ENCODE results near the gene TMSB10. TPM values are rescaled to one million over a fixed set of nuclear protein-coding genes. Genes with fewer than 3 reads are reported as not detected.
A peak's percentile ranks its signal among the peaks of the same experiment; 100 is the strongest.

The TMSB10 gene
- total RNA-seq, 4 donors from 2014 or later: 2,816 to 4,346 (median 4,048) TPM

- TF ChIP-seq CTCF (IDR thresholded peaks at IDR 0.05): no peak
- ATAC-seq (ENCODE audit: low FRiP score) (peak; percentile 30), DNase-seq (ENCODE audit: low spot score) (no peak)
Observed at GRCh38 chr2:84880645-84881521, 24.6 kb upstream of the TMSB10 start, which contains the start of gene TRABD2A. Gene TRABD2A (minus strand): TSS chr2:84881084. CDS start chr2:84881039, 45 bp downstream.

DNA sequence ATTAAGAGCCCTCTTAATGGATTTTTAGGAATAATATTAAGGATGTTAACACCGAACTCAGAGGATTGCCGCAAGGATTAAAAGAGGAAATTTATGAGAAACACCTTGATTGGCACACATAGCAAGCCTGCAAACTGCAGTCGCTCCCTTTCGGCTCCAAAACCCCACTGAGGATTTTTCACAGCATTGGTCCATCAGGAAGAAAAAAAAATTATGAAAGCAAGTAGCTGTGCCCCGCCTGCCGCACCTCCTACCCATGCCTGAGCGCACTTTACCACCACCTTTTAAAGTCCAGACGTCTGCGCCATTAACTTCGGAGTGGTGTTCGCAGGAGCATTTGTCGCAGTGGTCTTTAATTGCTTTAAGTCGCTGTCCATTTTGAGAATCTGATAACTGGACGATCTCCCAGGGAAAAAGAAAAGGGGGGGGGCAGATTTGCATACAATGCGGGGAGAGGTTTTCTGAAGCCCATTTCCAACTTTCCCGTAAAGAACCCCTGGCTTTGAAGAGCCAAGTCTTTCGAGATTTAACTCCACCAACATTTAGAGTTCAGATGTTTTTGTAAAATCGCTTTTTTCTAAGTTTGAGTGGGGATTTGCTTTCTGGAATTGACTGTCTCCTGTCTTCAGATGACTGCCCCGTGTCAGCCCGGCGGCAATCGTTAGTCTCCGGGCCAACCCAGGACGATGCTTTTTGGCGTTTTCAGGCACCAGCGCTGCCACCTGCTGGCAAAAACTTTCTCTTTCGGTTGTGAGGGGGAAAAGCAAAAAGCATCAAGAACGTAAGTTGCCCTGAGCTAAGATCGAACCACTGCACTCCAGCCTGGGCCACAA, 23.7 kb upstream of the TMSB10 start:
- peak; percentile 79 for ATAC-seq (ENCODE audit: low FRiP score)
- DNase-seq (ENCODE audit: low spot score): peak; percentile 67
- peak in 1 of 3 donors; percentile 52 for TF ChIP-seq CTCF (IDR thresholded peaks at IDR 0.05)

DNA sequence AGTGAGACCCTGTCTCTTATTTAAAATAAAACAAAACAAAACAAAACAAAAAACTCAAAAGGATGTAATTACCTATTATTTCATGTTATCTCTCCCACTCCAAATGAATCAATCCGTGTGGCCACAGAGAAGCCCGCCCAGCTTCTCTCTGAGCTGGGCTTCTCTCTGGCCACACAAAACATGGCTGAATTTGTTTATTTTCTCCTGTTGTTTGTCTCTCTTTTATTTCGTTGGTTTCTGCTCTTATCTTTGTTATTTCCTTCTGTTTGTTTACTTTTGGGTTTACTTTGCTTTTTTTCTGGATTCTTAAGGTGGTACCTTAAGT, 23.1 kb upstream of the TMSB10 start:
- no peak for TF ChIP-seq CTCF (IDR thresholded peaks at IDR 0.05)
- no peak for DNase-seq (ENCODE audit: low spot score)
- no peak for ATAC-seq (ENCODE audit: low FRiP score)

DNA sequence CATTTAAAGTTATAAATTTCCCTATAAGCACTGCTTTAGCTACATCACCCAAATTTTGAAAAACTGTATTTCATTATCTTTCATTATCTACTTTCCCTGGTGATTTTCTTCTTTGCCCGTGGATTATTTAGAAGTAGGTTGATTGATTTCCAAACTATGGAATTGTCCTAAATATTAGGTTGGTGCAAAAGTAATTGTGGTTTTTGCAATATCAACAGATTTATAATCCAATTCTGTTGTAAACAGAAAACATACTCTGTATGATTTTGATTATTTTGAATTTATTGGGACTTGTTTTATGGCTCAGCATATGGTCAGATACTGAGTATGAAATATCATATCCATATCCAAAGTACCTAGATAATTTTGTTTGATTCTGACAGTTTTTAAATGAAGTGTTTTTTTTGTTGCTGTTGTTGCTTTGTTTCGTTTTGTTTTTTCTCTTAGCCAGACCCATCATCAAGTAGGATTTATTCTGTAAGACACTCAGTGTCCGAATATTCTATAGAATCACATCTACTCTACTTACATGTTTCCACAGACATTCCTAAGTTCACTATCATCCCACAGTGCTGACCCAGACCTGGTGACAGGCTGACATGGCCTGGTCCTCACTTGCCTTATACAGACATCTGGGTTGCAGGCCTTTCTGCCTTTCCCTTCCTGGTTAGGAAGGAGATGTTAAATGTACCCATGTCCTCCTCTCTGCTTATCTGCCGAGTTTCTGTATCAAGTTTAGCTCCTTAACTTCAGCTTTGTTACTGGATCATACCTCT, 22.5 kb upstream of the TMSB10 start:
- ATAC-seq (ENCODE audit: low FRiP score) (no peak), DNase-seq (ENCODE audit: low spot score) (no peak)
- no peak for TF ChIP-seq CTCF (IDR thresholded peaks at IDR 0.05)

DNA sequence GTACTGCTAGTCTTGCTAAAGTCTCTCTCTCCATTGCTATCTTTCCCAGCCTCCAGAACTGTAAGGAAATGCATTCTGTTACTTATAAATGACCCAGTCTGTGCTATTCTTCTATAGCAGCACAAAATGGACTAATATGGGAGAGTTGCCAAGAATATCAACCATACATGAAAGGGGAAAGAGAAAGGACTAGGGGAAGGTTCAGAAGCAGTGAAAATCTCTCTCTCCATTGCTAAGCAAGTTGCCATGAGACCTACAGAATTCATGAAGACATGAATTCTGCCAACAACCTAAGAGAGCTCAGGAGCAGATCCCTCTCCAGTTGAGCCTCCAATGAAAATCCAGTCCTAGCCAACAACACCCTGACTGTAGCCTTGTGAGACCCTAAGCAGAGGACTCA, 21.0 kb upstream of the TMSB10 start:
- TF ChIP-seq CTCF (IDR thresholded peaks at IDR 0.05): no peak
- ATAC-seq (ENCODE audit: low FRiP score) (no peak), DNase-seq (ENCODE audit: low spot score) (no peak)

- ATAC-seq (ENCODE audit: low FRiP score) (no peak), DNase-seq (ENCODE audit: low spot score) (no peak)
Observed at GRCh38 chr2:84885111-84885510, 20.3 kb upstream of the TMSB10 start.

More at GRCh38 chr2:84885111-84885510, 20.3 kb upstream of the TMSB10 start:
- TF ChIP-seq CTCF (IDR thresholded peaks at IDR 0.05): no peak

Data from omental fat pad (tissue), 4 donors.